ENCODE measurements around the gene FAT1.

DNA sequence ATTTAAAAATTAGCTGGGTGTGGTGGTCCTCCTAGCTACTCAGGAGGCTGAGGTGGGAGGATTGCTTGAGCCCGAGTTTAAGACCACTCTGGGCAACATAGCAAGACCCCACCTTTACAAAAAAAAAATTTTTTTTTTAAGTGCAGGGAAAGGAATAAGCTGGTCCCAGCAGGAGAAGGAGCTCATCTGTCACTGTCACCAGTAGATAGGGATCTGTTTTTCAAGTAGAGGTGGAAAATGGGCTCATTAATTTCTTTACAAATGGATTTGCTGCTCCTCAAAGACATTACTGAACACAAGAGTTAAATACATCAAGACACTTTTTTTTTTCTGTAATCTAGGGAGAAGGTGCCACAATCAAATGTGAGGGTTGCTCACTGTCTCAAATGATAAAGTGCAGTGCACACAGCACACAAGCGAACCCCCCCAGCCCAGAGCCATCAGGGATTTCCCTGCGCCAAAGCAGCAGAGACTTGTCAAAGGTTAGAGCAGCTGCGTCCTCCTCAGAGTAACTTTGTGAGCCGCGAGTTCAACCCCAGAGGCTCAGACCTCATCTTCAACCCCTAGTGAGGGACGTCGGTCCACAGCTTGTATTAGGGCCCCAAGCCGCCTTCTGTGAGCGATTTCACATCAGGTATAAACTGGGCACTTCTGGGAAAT, 154.0 kb downstream of the FAT1 start:
- TF ChIP-seq RAD21 (conservative IDR thresholded peaks at IDR 0.05) (no peak), EZH2 (IDR thresholded peaks at IDR 0.05; ENCODE audit: borderline replicate concordance, insufficient read depth, low read length, poor library complexity, severe bottlenecking) (no peak), TAF1 (IDR thresholded peaks at IDR 0.05; ENCODE audit: low read depth) (no peak), MXI1 (conservative IDR thresholded peaks at IDR 0.05; ENCODE audit: poor library complexity, severe bottlenecking) (no peak)
- TF ChIP-seq, protein P1, sequence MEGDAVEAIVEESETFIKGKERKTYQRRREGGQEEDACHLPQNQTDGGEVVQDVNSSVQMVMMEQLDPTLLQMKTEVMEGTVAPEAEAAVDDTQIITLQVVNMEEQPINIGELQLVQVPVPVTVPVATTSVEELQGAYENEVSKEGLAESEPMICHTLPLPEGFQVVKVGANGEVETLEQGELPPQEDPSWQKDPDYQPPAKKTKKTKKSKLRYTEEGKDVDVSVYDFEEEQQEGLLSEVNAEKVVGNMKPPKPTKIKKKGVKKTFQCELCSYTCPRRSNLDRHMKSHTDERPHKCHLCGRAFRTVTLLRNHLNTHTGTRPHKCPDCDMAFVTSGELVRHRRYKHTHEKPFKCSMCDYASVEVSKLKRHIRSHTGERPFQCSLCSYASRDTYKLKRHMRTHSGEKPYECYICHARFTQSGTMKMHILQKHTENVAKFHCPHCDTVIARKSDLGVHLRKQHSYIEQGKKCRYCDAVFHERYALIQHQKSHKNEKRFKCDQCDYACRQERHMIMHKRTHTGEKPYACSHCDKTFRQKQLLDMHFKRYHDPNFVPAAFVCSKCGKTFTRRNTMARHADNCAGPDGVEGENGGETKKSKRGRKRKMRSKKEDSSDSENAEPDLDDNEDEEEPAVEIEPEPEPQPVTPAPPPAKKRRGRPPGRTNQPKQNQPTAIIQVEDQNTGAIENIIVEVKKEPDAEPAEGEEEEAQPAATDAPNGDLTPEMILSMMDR (IDR thresholded peaks at IDR 0.05; ENCODE audit: poor library complexity, severe bottlenecking), result no peak

Measured in neural cell (in vitro differentiated cells).